NCI-H345 treated with DMSO at 0.1 percent for 48 hours (cell line): ENCODE results near the gene SLC16A3.
"Not testable (repeated sequence)": the region's sequence is repeated elsewhere in the genome, so short reads cannot be mapped to it uniquely, and the experiment has no call there.

Source experiments
- DNase-seq: peaks from one replicate; lab custom pipeline; 2025; ENCODE audit not compliant: unreplicated experiment; lab: John Stamatoyannopoulos, UW

The SLC16A3 gene

GRCh38 chr17:82245134-82246039 is 16.5 kb downstream of the SLC16A3 start:
- no peak for DNase-seq

GRCh38 chr17:82246040-82246364 is 17.2 kb downstream of the SLC16A3 start:
- DNase-seq: no peak

DNA sequence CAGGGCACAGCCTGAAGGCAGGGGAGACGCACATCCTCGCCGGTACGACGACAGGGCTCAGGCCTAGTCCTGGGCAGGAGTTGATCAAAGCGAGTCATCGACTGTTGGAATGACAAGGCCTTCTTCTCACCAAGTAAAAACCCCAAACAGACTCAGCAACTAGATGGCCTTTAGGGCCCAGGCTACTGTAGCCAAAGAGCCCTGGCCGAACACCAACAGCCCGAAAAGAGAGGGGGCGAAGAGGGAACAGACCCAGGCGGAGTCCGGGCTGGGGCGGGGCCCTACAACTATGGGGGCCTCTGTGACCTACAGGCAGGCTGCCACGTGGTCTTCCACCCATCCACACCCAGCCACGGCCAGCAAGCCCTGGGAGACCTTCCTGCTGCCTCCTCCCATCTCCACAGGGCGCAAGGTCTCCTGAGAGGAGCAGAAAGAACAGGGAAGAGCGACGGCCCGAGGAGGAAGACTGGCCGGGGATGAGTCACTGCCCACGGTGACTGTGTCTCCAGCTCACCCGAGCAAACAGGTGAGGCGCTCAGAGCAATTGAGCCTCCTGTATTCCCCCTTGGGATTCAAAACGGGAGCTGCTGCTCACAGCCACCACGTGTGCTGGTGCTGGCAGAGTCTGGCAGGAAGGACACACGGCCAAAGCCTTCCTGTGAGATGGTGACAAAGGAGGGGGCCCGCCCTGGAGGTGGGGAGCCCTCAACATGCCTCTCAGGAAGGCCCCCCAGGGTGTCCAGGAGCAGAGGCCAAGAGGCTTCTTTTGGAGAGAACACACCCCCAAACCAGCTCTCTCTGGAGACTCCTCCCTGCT is 17.7 kb downstream of the SLC16A3 start:
- DNase-seq: no peak

GRCh38 chr17:82247182-82247823 is 18.5 kb downstream of the SLC16A3 start:
- no peak for DNase-seq

- DNase-seq: no peak
Measured at GRCh38 chr17:82247856-82248671, 19.2 kb downstream of the SLC16A3 start.

- no peak for DNase-seq
Measured at GRCh38 chr17:82248815-82249674, 20.2 kb downstream of the SLC16A3 start.

DNA sequence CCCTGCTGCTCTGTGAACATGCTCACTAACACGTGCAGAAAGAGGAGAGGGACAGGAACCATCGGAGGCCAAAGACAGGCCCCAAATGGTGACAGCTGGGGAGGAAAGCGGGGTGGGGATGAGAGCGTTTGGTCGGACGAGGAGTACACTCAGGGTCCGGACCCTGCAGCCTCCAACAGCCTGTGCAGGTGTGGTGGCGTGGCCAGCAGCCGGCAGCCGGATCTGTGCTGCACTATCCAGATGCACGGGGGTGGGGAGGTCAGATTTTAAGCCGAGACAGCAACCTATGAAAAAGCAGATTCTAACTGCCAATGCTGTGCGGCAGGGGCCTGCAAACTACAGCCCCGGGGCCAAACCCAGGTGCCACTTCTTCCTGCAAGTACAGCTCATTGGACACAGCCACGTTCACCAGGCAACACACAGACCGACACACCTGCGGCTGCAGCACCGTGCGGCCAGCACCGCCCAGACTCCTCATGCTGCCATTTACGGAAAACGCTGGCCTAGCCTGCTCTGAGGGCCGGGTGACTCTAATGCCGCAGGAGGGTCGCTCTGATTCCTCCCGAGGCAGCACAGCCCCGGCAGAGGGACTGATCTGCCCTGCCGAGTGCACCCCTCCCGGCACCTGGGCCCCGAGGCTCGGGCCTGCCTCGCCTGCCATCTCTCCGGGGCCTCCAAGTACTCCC is 21.2 kb downstream of the SLC16A3 start:
- DNase-seq: no peak

DNA sequence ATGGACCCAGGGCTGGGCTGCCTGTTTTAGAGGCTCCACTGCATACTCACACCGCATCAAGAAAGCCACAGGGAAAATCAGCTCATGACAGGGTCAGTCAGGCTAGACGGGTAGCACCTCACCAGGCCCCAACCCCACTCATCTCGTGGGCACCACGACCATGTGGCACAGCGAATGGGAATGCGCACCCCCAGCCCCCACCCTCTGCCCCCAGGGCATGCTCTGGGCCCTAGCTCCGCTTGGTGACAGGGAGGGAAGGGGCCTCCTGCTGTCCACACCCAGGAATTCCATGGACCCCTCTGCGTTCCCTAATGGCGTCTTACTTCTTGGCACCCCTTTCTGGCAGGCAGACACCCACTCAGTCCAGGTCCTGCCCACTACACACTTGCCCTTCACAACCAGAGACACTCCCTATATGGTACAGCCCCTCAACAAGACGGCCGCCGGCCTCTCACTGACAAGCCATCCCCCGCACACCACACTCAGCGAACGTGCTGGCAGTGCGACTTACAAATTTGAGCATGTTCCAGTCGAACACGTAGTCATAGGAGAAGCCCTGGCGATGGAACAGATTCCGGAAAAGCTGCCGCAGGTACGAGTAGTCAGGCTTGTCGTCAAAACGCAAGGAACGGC is 22.1 kb downstream of the SLC16A3 start:
- no peak for DNase-seq

- DNase-seq: no peak
Measured at GRCh38 chr17:82252511-82253178, 23.8 kb downstream of the SLC16A3 start.

DNA sequence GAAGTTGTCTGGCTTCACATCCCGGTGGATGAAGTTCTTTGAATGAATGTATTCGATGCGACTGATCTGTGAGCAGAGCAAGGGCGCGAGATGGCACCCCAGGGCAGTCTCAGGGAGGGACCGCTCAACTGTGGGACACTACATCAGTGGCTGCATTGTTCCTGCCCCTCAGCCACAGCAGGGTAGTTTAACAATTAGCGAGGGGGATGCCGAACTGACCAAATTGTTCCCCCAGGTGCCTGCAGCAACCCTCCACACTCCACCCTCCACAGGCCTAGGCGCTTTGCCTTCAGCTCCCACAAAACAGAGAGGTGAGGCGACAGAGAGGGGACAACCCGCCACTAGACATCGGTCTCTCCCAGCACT is 24.3 kb downstream of the SLC16A3 start:
- no peak for DNase-seq

DNA sequence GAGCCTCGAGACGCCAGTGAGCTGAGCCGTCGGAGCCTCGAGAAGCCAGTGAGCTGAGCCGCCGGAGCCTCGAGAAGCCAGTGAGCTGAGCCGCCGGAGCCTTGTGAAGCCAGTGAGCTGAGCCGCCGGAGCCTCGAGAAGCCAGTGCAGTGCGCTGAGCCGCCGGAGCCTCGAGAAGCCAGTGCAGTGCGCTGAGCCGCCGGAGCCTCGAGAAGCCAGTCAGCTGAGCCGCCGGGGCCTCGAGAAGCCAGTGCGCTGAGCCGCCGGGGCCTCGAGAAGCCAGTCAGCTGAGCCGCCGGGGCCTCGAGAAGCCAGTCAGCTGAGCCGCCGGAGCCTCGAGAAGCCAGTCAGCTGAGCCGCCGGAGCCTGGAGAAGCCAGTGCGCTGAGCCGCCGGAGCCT is 25.3 kb downstream of the SLC16A3 start:
- not testable (repeated sequence) for DNase-seq

- not testable (repeated sequence) for DNase-seq
Measured at GRCh38 chr17:82254746-82255145, 25.9 kb downstream of the SLC16A3 start.

GRCh38 chr17:82255402-82255972 is 26.6 kb downstream of the SLC16A3 start:
- no peak for DNase-seq

GRCh38 chr17:82256242-82256885 is 27.5 kb downstream of the SLC16A3 start:
- DNase-seq: no peak

- DNase-seq: no peak
Measured at GRCh38 chr17:82257473-82257872, 28.6 kb downstream of the SLC16A3 start.

- DNase-seq: no peak
Measured at GRCh38 chr17:82258555-82258954, 29.7 kb downstream of the SLC16A3 start.
